HG03025 (cell line): ENCODE data around the gene GNLY.

Source experiments
- ATAC-seq: cut with Tn5 transposase; IDR thresholded peaks from one replicate; pipeline ENCODE4 v1.9.1; 2021; ENCODE audit warnings: mild to moderate bottlenecking, moderate library complexity; ENCODE audit not compliant: unreplicated experiment, low FRiP score

GNLY gene

DNA sequence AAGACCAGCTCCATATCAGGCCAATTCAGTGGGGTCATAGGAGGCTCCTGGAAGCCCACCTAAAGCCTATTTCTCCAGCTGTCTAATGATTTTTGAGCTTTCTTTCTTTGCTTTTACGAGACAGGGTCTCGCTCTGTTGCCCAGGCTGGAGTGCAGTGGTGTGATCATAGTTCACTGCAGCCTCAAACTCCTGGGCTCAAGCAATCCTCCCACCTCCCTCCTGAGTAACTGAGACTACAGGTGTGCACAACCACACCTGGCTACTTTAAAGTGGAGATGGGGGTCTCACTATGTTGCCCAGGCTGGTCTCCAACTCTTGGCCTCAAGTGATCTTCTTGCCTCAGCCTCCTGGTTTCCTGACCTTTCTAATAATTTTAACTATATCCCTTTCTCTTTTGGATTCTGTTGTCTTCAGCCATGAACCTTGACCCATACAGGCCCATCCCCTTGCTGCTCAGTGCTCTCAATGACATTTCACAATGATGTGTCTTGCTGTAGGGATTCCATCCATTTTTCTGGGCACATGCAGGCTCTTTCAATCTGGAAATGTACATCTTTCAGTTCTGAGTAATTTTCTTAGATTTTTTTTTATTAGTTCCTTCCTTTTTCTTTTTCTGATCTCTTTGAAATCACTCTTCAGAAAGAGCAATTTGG is 29.7 kb downstream of the GNLY start:
- ATAC-seq = no peak

DNA sequence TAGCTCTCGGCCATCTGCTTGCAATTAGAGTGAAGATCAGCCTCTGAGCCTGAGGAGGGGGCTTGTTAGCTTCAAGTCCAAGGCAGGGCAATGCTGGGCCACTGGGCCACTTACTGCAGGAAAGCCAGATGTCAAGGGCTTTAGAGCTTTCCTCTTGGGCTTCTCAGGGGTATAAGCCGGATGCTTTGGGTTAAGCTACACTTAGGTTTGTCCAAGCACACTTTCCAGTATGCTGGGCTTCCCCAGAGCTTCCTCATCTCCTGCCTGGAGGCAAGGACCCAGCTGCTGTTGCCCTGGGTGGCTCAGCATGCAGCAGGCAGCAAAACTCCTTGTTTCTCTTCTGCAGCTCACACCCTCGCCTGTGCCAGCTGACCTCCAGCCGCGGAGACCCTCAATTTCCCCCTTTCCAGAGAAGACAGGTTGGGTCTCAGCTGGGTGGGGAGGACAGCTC is 30.6 kb downstream of the GNLY start:
- no peak for ATAC-seq

DNA sequence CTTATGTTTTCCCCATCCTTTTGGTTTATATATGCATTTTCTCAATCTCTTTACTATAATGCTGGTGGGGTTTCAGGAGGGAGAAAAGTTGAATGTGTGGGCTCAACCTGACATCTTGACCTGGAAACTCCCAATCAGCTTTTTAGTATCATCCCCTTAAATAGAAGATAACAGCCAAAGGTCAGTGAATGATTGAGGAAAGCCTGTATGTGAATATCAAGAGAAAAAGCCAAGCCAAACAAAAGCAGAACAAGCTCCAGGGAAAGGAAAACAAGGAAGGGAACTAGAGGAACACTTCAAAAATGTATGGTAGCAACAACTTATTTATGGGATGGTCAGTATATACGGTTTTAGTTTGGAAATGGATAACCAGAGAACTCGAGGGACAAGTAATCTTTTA is 31.3 kb downstream of the GNLY start:
- no peak for ATAC-seq

DNA sequence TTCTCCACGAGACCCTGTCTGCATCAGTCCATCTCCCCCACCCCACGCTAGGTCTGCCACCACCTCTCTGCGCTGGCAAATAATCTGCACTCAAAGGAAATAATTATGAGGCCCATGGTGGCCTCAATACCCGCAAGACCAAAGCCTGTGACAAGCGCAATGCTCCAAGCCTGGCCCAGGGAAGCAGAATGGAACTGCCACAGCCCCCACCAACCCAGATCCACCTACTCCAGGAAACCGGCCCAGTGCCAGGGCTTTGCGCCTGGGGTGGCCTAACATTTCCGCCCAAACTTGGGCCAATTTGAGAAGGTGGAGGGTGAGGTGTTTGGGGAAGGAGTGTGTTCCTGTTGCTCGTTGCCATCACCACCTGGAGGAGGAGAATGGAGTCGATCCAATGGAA is 33.6 kb downstream of the GNLY start:
- no peak for ATAC-seq

DNA sequence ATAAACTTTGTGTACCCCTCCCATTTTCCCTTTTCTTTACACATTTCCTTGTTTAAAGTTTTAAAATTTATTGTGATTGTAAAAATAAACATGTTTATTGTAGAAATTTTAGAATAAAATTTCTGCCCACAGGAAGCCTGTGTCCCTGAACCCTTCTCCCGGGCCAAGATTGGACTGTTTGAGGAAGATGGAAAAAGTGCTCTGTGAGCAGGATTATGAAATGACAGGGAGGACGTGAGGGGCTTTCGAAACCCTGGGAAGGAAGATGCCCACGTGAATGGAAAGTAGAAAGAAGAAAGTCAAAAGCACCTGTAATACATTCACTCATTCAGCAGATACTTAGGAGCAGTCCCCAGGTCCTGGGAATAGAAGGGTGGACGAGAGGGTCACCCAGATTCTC is 34.2 kb downstream of the GNLY start:
- ATAC-seq = no peak

DNA sequence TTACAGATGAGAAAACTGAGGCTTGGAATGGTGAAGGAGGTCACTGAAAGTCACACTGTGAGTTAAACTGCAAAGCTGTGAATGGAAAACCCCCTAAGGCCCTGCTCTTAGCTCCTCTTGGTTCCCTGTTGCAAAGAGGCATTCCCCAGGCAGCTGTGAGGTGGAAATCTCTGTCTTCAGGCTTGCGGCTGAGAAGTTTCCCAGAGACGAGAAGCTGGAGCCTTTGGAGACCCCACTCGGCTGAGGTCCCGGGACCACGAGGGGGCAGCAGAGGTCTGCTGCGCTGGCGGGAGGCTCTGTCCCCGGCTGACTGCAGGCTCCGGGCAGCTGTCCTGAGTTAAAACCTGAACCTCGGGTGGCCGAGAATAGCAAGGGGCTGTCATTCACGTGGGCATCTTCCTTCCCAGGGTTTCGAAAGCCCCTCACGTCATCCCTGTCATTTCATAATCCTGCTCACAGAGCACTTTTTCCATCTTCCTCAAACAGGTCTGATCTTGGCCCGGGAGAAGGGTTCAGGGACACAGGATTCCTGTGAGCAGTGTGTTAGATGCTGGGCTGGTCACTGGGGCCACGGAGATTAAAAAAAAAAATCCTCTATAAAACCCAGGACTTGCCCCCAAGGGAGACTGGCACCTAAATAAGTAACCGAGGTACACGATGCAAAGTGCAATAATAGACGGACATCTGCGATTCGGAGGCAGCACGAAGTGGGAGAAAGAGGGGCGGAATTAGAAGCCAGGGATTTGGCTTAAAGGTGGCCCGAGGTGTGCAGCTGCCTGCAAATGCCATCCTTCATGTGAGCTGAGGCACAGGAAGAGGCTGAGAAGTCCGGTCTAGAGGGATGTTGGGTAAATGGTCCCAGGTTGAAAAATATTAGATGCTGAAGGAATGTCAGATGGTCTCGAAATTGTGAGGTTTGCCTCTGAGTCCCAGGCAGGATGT is 35.0 kb downstream of the GNLY start:
- ATAC-seq = no peak

DNA sequence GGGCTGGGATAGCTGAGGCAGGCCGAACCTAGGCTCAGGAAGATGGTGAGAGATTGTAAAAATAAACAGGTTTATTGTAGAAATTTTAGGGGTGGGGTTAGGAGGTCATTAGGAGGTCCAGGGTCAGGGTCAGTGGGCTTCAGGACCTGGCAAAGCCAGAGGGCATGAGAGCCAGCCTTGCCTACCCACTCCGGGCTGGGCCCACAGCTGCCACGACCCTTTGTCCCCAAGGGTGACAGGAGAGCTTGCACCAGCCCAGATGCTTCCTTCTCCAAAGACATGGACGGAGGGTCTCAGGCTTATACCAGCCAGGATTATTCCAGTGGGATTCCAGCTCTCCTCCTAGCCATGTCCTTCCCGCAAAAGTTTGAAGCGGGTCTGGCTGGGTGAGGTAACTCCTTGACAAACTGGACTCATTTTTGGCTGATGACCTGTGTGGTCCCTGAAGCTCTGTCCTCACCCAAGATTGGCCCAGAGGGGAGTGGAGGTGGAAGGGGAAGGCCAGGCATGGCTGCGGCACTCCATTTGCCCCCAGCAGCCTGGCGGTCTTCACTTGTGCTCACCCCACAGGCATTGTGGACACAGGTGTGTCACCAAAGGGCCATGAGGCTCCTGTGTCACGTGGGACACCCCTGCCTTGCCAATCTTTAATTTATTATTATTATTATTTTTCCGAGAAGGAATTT is 35.8 kb downstream of the GNLY start:
- ATAC-seq = no peak

DNA sequence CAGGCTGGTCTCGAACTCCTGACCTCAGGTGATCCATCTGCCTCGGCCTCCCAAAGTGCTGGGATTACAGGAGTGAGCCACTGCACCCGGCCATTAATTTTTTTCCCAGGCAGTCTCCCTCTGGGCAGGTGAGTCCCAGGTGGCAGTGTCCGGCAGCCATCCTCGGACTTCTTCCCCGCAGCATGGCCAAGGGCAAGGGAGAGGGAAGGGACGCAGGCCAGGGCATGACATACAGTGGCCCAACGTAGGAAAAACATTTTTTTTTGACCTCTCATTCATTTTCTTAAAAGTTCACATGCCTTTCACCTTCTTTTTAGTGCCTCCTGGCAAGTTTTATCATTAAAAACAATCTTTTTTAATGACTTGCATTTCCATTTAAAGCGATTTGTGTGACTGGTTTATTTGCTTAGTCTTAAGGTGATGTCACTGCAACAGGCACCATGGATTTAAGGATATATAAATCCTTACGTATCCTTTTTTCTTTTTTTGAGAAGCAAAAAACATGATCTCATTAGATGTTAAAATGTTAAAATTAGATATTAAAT is 36.6 kb downstream of the GNLY start:
- no peak for ATAC-seq

DNA sequence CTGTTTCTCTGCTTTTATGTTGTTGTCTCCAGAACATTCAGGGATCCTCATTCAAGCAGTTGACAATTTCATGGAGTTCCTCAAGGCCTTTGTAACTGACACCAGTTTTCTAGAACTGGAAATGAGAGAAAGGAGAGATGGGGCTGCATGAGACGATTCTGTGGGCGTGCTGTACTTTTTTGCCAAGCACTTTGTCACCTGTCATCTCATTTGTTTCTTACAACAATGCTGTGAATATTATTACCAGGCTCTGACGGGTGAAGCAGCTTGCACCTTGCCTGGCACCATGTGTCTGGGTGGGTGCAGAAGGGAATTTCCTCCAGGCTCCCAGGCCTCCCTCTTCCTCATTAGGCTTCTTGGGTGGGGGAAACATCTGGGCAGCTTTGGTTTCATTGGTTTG is 37.4 kb downstream of the GNLY start:
- no peak for ATAC-seq

DNA sequence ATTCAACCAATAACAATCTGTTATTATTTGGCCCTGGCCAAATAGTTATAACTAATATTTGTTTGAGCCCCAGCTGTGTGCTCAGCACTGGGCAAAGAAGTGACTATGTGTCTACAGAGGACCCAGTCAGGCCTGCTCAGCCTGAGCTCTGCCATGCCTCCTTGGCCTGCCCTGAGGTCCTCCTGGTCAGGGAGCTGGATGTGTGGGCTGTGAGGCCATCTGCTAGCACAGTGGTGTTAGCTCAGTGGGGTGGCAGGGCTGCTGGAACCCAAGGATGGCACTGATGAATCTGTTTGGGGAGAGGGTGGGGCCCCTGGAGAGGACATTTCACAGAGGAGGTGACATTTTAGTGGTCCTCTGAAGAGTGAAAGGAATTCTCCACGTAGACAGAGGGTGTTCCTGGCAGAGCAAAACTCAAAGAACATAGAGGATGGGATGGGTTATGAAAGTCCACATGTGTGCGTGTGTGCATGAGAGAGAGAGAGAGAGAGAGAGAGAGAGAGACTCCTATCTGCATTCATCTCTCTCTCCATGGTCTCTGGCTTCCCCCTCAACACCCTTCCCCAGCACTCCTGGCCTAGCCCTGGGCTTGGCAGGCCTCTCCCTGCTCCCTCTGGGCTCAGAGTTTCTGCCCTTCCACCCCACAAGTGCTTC is 38.4 kb downstream of the GNLY start:
- ATAC-seq = no peak

DNA sequence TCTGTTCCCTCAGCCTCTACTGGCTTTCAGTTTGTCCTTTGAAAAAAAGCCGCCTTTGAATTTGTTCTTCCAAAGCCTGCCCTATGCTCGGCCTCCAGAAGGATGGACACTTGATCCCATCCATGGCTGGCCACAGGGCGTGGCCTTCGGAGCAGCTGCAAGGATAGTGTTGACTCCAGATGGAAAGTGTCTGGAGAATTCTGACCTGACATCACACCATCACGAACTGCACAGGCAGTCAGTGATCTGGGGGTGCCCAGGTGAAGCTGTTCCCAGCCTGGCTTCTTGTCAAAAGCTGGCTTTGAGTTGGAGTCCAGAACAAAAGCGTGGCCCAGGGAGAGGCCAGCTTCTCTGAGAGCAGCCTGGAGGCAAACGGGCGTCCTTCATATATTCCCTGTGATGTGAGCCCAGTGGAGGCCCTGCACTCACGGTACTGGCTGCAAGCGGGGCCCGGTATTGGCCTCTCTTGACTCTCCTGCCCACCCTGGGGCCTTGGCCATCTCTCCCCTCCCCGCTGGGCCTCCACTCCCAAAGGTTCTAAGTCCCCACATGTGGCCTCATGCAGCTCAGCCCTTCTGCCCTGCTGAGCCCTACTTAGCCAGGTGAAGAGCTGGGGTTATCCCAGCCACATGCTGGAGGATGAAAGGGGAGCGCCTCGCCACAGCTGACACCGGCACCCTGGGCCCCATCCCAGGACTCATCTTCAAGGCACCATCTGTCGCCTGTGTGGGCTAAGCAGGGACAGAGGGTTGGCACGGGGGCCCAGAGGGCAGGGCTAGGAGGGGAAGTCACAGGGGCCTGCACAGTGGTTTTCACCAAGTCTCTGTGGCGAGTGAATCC is 39.2 kb downstream of the GNLY start:
- no peak for ATAC-seq

DNA sequence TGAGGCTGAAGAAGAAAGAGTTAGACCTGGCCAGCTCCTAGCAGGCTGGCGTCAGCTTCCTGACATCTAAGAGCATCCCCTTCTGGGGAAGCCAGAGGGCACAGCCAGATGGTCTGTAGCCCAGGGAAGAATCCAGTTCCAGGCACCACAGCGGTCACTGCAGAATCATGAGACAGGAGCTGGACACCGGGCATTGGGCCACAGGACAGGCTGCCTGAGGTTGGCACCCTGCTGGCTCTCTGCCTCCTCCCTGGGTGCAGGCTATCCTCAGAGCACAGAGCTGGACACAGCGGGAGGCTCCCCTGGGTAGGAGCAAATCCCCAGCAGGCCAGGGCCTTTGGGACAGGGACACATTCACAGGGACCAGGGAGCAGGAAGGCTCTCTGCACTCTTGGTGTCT is 39.9 kb downstream of the GNLY start:
- no peak for ATAC-seq

DNA sequence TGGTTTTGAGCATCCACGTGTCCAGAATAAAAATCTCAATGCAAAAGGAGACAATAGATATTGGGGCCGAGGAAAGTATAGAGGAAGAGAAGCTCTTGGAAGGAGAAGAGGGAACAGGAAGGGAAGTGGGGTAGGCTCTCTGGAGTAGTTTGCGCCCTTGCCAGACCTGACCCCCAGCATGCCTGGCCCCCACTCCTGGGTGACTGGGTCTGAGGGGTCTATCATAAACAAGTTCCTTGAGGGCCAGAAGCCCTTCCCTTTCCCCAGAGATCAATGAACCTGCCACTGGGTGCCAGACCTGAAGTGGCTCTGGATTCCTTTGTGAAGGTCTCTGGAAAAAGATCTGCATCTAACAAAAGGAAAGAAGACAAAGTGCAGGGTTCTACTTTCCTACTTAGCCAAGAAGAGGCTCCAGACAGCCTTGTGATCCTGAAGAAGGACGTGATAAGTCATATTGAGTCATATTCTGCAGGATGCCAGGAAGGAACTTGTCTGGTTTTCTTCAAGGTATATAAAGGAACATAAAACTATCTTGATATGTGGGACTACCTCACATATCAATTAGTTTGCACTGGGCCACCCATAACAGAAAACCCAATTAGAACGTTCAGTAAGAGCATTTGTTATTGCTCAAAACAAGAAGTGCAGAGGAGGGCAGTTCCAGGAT is 40.9 kb downstream of the GNLY start:
- no peak for ATAC-seq

DNA sequence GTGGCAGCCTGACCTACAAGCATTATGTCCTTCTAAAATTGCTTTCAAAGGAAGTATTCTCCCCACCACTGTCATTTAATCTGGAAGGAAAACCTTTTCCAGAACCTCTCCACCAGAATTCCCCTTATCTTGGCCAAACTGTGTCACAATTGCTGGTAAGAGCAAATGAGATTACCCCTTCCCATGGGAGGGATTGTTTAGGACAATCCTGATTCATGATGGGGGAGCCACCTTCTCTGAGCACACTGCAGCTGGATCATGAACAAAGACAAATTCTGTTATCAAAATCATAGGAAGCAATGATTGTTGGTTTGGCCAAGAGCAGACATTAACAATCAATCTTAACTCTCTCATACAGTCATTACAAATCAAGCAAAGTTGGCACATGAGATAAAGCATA is 41.5 kb downstream of the GNLY start:
- no peak for ATAC-seq

DNA sequence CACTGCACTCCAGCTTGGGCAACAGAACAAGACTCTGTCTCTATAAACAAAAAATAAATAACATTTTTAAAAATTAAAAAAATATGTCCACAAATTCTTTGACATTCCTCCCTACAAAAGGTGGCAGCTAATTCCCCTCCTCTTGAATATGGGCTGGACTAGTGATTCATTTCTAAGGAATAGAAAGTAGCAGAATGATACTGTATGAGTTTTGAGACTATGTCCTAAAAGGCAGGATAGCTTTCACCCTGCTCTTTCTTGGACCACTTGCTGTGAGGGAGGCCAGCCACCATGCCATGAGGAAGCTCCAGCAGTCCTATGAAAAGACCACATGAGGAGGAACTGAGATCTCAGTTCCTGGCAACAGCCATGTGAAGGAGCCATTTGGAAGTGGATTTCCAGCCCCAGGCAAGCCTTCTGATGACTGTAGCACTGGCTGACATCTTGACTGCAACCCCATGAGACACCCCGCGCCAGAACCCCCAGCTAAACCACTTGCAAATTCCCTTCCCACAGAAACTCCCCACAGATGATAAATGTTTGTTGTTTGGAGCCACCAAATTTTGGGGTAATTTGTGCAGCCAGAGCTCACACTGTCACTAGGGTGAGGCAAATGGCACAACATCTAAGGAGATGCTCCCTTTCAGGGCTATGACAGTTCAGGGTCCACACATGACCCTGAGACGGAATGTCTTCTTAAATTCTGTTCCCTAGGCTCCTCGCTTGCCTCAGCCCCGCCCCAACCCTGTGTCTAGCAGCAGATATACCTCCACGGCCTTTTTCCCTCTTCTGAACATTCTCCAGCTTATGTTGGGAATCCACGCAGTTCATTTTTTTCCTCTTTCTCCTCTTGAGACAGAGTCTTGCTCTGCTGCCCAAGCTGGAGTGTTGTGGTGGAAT is 42.5 kb downstream of the GNLY start:
- ATAC-seq = no peak

DNA sequence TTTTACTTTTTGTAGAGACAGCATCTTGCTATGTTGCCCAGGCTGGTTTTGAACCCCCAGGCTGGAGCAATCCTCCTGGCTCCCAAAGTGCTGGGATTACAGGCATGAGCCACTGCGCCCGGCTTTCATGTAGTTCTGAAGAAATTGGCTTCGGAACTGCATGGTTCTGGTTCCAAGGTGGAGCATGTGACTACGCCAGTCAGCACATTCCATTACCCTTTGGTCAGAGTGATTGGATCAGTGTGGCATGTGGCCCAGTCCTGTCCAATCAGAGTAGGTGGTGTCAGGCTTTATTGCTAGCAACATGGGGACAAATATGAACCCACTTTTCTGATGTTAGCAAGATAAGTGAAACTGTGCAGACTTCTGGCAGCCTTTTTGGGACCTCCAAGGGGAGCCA is 43.3 kb downstream of the GNLY start:
- ATAC-seq = no peak

DNA sequence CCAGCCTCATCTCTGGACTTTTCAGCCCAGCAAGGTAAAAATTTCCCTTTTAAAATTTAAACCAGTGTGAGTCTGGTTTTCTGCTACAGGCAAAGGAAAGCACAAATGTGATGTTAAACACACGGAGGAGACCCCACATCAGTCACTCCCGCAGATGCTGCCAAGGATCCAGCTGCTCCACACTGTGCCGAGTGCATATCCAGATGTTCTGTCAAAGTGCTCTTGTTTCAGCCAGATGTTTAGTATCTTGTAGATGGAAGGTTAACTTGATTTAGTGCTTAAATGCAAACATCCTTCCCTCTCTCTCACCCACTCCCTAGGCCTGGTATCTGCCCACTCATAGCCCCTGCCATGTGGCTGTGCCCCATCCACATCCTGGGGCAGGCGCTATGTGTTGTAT is 43.8 kb downstream of the GNLY start:
- no peak for ATAC-seq

DNA sequence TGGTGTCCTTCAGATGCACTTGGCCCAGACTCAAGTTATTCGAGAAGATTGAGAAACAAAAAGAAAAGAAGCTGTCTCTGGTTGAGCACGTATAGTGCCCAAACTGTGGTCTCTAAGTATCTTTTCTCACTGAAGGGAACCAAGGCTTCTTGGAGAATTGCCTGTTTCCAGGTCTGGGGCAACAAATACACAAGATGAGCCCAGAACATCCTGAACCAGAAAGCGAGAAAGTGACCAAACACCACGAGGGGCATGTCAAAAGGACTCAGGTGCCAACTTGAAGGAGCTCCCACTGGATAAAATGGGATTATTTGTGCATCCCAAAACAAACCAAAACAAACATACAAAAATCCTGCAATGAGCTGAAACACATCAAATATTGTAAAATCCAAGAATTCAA is 46.0 kb downstream of the GNLY start:
- ATAC-seq = no peak
